ENCODE data around the gene PLPPR1.

DNA sequence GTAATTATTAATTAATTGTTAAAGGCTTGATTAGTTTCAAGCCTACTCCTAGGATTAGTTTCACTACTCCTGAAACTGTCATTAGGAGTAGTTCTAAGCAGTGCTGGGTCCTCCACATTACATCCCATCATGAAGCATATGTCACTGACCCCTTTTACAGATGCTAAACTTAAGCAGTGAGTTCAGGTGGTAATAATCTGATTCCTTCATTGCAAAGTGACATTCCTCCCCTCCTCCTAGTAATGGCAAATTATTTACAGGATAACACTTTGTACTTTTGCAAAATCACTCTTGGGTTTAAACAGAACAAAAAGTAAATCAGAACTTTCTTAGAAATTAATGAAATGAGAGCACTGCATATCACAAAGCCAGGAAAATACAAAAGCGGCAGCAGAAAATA, 303.8 kb downstream of the PLPPR1 start:
- TF ChIP-seq POLR2A (IDR thresholded peaks at IDR 0.05), result no peak
- TF ChIP-seq POLR2AphosphoS5 (IDR thresholded peaks at IDR 0.05), result no peak
